ENCODE measurements around the gene GBP7.
A peak's percentile ranks its signal among the peaks of the same experiment; 100 is the strongest.
"Not testable (repeated sequence)": the region's sequence is repeated elsewhere in the genome, so short reads cannot be mapped to it uniquely, and the experiment has no call there.

The GBP7 gene

GRCh38 chr1:89170170-89171066 is 5.4 kb downstream of the GBP7 start:
- DNase-seq (ENCODE audit: low spot score) = no peak

- no peak for DNase-seq (ENCODE audit: low spot score)
Measured at GRCh38 chr1:89169166-89169565, 6.6 kb downstream of the GBP7 start.

- no peak for DNase-seq (ENCODE audit: low spot score)
Measured at GRCh38 chr1:89167590-89168230, 8.1 kb downstream of the GBP7 start.

- no peak for DNase-seq (ENCODE audit: low spot score)
Measured at GRCh38 chr1:89166705-89167104, 9.1 kb downstream of the GBP7 start.

GRCh38 chr1:89165811-89166210 is 10.0 kb downstream of the GBP7 start:
- no peak for DNase-seq (ENCODE audit: low spot score)

- no peak for DNase-seq (ENCODE audit: low spot score)
Measured at GRCh38 chr1:89151047-89151446, 24.8 kb downstream of the GBP7 start.

GRCh38 chr1:89149976-89150375 is 25.8 kb downstream of the GBP7 start:
- DNase-seq (ENCODE audit: low spot score) = no peak

- DNase-seq (ENCODE audit: low spot score) = peak; percentile 47
Measured at GRCh38 chr1:89149229-89149628, 26.6 kb downstream of the GBP7 start.

- no peak for DNase-seq (ENCODE audit: low spot score)
Measured at GRCh38 chr1:89147678-89148658, 27.8 kb downstream of the GBP7 start.

- DNase-seq (ENCODE audit: low spot score) = no peak
Measured at GRCh38 chr1:89146721-89147120, 29.1 kb downstream of the GBP7 start.

- DNase-seq (ENCODE audit: low spot score) = no peak
Measured at GRCh38 chr1:89143484-89143883, 32.3 kb downstream of the GBP7 start.

- DNase-seq (ENCODE audit: low spot score) = no peak
Measured at GRCh38 chr1:89142160-89142559, 33.6 kb downstream of the GBP7 start.

- DNase-seq (ENCODE audit: low spot score) = no peak
Measured at GRCh38 chr1:89133747-89134146, 42.1 kb downstream of the GBP7 start.

GRCh38 chr1:89130716-89131115 is 45.1 kb downstream of the GBP7 start:
- no peak for DNase-seq (ENCODE audit: low spot score)

GRCh38 chr1:89129911-89130310 is 45.9 kb downstream of the GBP7 start:
- DNase-seq (ENCODE audit: low spot score) = no peak

- DNase-seq (ENCODE audit: low spot score) = not testable (repeated sequence)
Measured at GRCh38 chr1:89128003-89128458, 47.8 kb downstream of the GBP7 start.

GRCh38 chr1:89126602-89127565 is 48.9 kb downstream of the GBP7 start:
- not testable (repeated sequence) for DNase-seq (ENCODE audit: low spot score)

GRCh38 chr1:89125913-89126580 is 49.8 kb downstream of the GBP7 start, which contains the start of gene GBP2:
TSS of gene GBP2 (minus strand) at chr1:89126114. CDS start at chr1:89121966, 4,148 bp downstream.
- DNase-seq (ENCODE audit: low spot score) = peak; percentile 78

- DNase-seq (ENCODE audit: low spot score) = no peak
Measured at GRCh38 chr1:89125240-89125912, 50.4 kb downstream of the GBP7 start.

- no peak for DNase-seq (ENCODE audit: low spot score)
Measured at GRCh38 chr1:89121641-89122040, 54.2 kb downstream of the GBP7 start.

Data from RKO (cell line).